Coronary artery (tissue), 2 donors: Measurements from ENCODE around the gene SLC35F3.
"Not testable (repeated sequence)": the region's sequence is repeated elsewhere in the genome, so short reads cannot be mapped to it uniquely, and the experiment has no call there.

Experiments
- DNase-seq: peaks from one replicate; pipeline ENCODE4 v3.0.0-alpha.2; 2017; ENCODE audit warnings: low spot score
- H3K27ac ChIP-seq, 2 donors: fragments of 200-600 bp; sonication (generic); one replicate each; pipeline ENCODE4 v1.5.1; 2016 to 2019
- H3K4me3 ChIP-seq: fragments of 200-600 bp; sonication (generic); 2 replicates; pipeline ENCODE4 v1.5.1; 2016; ENCODE audit warnings: mild to moderate bottlenecking, moderate library complexity
- CTCF ChIP-seq: fragments of 200-600 bp; sonication (generic); IDR thresholded peaks from one replicate; pipeline ENCODE4 v1.5.1; 2019; ENCODE audit warnings: antibody characterized with exemption

The SLC35F3 gene

DNA sequence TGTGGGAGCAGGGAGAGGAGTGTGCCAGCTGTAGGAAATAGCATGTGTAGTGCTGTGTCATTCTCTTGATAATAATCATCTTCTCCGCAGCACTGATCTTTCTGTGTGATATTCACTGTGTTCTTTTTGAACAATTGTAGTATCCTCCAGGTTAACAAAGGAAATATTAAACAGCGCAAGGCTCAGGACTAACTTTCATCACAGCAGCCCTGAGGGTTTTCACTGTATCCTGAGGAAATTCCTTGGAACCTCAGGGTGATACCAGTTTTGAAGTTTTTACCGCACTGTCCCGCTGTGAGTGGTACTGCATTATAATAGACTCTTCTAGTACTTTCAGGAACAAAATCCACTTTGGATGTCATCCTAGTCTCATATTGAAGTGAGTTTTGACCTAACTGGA, 240.4 kb downstream of the SLC35F3 start:
- H3K4me3 ChIP-seq, result no peak overlapping the region
- no peak for TF ChIP-seq CTCF
- DNase-seq, result no peak
- no peak overlapping the region for H3K27ac ChIP-seq

GRCh38 chr1:234148350-234148749, 243.9 kb downstream of the SLC35F3 start:
- Histone ChIP-seq H3K27ac (no peak overlapping the region), H3K4me3 (no peak overlapping the region)
- no peak for TF ChIP-seq CTCF
- no peak for DNase-seq

GRCh38 chr1:234148816-234149215, 244.3 kb downstream of the SLC35F3 start:
- no peak overlapping the region for H3K27ac ChIP-seq
- DNase-seq, result no peak
- no peak overlapping the region for H3K4me3 ChIP-seq
- no peak for TF ChIP-seq CTCF

DNA sequence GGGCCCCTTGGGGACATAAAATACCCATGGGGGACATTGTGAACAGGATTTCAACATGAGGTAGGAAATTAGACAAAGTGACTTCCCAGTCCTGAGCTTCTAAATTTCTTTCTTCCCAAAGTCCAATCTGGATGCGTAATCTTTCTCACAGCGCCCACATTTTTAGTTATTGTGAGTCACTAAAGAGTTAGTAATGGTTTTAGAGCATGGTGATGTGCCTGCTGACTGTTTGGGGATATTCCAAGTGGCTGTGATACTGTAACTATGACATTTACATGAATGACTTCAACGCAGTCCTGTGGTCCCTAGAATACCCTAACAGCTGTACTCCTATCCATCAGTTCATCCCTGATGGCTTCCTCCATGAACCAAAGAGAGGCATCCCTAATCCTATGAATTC, 244.7 kb downstream of the SLC35F3 start:
- DNase-seq, result no peak
- Histone ChIP-seq H3K27ac (no peak overlapping the region), H3K4me3 (no peak overlapping the region)
- no peak for TF ChIP-seq CTCF

DNA sequence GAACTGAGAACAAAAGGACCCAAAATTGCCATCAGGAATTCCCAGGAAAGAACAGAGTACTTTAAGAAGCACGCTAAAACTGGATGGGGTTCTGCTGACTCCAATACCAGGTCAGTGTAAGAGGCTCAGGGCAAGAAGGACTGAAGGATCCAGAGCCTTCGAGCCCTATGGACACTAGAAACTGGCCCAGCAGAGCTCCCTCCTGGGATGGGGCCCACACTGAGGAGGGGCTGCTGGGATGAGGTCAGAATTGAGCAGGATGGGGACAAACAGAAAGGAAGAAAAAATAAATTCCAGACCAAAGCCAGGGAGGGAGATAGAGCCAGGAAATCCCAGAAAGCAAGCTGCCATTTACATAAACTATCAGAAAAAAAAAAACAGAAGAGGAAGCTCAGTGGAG, 246.4 kb downstream of the SLC35F3 start:
- H3K4me3 ChIP-seq, result no peak overlapping the region
- no peak for DNase-seq
- no peak for TF ChIP-seq CTCF
- H3K27ac ChIP-seq, result no peak overlapping the region

- H3K4me3 ChIP-seq, DNase-seq, H3K27ac ChIP-seq: not testable (repeated sequence)
Observed at GRCh38 chr1:234152344-234152743, 247.9 kb downstream of the SLC35F3 start.

DNA sequence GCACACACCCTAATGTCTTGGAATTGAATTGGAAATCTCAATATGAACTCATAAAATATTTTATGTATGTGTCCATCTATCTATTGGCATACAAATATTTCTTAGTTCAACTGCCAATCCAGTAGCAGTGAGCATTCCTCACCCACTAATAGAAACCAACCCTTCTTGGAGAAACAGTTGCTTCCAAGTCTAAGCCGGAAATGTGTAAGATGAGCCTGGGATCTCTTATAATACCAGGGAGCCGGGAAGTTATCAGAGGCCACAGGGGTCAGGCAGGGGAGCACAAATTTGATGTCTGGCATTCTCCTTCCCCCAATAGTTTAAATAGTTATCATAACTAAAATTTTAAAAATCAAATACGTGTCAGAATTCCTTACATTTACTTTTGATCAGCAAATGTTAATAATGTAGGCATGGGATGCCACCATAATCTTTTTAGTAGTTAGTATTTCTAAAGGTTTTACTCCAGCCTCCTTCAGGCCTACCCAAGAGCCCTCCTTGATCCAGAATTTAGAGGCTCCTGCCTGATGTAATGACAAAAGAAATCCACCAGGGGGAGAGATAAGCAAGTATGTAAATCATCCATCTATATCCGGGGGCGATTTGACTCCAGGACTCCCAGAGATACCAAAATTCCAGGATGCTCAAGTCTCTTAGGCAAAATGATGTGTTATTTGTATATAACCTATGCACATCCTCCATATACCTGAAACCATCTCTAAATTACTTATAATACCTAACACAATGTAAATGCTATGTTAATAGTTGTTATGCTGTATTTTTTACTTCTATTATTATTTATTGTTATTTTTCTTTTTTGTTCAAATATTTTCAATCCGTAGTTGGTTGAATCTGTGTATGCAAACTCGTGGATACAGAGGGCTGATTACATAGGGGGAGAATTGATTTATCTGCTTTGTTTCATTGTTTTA, 250.1 kb downstream of the SLC35F3 start:
- Histone ChIP-seq H3K27ac (no peak overlapping the region), H3K4me3 (no peak overlapping the region)
- DNase-seq, result no peak
- TF ChIP-seq CTCF, result peak; percentile 61
